GM19438 (cell line): ENCODE data around the gene ACYP2.
"Not testable (repeated sequence)": the region's sequence is repeated elsewhere in the genome, so short reads cannot be mapped to it uniquely, and the experiment has no call there.

ENCODE experiments used
- ATAC-seq: cut with Tn5 transposase; IDR thresholded peaks from one replicate; pipeline ENCODE4 v1.9.1; 2021; ENCODE audit warnings: low read depth; ENCODE audit not compliant: unreplicated experiment

ACYP2 gene

DNA sequence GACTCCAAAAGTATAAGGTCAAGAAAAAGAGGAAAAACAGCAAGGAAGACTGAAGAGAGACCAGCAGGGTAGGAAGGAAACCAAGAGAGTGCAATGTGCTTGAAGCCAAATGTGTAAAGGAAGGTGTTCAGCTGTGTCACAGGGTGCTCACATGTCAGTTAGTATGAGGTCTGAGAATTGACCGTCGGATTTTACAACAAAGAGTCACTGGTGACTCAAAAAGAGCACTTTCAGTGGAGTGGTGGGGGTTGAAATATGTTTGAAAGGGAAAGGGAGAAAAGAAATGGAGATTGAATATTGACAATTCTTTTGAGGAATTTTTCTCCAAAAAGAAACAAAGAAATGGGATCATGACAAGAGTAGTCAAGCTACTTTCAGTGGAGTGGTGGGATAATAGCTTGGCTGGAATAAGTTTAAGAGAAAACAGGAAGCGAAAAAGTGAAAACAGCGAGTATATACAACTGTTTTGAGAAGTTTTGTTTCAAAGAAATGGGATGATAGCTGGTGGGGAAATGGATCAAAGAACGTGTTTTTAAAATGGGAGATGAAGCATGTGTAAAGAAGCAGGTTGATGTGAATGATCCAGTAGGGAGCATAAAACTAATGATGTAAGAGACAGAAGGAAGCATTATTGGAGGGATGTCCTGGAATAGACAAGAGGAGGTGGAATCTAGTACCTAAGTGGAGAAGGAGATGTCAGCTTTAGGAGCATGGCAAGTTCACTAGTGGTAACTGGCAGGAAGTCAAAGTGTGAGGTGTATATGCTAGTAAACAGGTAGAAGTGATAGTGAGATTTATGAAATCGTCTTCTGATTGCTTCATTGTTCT is 144.2 kb downstream of the ACYP2 start:
- no peak for ATAC-seq

DNA sequence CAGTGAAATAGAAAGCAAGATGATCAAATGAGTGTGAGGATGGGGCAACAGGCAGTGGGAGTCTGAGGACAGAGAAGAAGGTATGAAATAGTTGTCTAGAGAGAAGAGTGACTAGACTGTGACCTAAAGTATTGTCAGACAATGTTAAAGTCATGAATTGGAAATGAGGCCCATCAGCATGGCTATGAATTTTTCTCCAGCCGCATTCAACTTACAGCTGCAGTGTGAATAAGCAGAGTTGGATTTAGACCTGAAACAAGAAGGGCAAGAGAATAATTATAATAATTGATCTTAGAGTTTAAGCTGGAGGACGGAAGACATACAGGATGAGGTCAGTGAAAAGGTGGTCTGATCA is 144.8 kb downstream of the ACYP2 start:
- ATAC-seq = no peak

- no peak for ATAC-seq
Observed at GRCh38 chr2:54261537-54261936, 146.1 kb downstream of the ACYP2 start.

DNA sequence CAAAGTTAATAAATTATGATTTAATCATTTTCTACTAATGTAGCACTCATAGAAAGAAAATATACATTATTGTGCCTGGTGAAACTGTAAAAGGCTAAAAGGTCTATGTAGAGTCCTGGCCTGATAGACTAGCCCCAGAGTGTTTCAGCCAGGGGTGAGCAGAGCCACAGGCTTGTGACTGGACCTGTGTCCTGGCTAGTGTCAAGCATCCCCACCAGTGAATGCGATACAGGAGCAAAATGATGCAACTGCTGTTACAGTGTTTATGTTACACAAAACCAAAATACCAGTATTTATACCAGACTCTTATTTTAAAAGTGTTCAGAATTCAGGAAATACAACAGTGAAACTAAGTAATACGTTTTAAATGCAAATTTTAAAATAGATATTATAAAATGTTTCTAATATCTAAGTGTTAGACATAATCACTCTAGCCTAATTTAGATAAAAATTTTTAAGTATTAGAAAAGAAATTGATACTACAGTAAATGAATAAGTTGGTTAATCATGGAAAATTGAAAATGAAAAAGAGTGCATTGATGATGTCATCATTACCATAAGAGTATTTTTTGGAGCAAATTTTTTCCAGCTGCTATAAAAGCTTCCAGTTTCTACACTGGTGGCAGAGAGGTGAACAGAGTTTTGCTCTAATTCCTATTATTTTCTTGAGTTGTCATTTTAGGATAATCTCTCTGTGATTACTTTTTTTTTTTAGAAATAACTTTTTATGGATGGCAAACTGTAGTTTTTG is 146.8 kb downstream of the ACYP2 start:
- no peak for ATAC-seq

DNA sequence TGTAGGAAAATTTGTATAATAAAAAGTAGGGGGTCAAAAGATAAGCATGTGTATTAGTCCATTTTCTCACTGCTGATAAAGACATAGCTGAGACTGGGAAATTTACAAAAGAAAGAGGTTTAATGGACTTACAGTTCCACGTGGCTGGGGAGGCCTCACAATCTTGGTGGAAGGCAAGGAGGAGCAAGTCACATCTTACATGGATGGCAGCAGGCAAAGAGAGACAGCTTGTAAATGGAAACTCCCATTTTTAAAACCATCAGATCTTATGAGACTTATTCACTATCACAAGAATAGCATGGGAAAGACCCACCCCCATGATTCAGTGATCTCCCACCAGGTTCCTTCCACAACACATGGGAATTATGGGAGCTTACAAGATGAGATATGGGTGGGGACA is 149.7 kb downstream of the ACYP2 start:
- ATAC-seq = not testable (repeated sequence)

DNA sequence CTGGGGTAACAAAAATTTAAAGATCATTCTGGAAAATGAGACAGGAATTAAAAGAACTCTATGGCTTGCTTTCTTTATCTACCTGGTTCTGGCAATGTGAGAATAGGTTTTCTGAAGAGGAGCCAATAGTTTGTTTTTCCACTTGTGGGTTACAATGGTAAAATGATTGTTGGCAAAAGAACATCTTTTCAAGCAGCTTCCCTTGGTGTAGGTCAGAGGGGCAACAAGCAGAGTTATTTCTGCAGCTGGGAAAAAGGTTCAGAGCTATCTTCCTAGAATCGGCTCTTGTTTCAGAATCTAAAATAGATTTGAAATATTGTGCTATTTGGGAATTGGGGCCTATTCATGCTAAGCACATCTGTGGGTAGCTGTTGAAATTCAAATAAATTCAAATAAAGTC is 152.2 kb downstream of the ACYP2 start:
- no peak for ATAC-seq

- ATAC-seq = no peak
Observed at GRCh38 chr2:54271189-54271588, 155.8 kb downstream of the ACYP2 start.

GRCh38 chr2:54271843-54272627 is 156.6 kb downstream of the ACYP2 start:
- ATAC-seq = peak; percentile 96

- no peak for ATAC-seq
Observed at GRCh38 chr2:54274781-54275242, 159.4 kb downstream of the ACYP2 start.

DNA sequence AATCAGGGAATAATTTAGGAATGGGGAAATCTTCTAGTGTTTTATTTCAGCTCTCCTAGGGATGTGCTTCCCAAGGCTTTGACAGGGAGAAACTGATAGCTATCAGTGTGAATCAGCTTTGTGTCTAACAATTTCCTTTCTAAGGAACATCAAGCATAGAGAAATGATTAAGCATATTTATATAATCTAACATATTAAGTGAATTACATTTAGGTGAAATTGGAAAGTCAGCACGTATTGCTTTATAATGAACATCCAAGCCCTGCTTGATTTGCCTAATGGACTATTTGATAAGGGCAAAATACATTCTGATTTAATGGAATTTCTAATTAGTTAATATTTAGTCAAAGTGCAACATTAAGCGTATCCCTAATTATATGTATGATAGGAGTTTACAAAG is 160.1 kb downstream of the ACYP2 start:
- ATAC-seq = no peak

DNA sequence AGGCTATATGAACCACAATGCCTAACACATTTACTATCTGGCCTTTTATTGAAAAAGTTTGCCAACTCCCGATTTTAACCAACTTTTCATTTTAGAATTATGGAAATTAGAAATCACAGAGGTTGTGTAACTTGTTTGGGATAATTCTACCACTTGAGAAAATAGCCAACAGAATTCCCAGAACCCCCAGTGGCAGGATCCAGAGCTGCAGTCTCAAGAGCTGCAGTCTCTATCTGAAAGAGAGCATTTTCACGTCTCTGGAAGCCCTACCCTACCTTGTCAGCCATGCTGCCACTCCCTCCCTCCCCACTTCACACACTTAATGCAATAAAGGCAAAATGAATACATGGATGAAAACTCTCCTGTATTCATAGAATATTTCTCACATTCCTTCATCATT is 164.0 kb downstream of the ACYP2 start:
- no peak for ATAC-seq

GRCh38 chr2:54284826-54285225 is 169.4 kb downstream of the ACYP2 start:
- ATAC-seq = no peak

DNA sequence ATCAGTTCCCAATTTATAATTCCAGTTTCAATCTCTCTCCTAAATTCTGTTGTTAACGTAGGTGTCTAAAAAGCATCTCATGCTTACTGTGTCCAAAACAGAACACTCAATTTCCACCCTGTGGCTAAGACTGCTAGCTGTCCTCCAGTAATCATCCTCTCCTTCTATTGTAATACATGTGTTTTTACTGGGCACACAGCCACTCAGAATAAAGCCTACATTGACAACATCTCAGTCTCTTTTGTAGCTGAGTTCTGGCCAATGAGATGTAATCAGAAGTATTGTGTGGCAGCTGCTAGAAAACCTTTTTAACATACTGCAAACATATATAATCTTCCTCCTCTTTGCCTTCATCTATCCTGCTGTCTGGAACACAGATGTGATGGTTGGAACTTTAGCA is 170.0 kb downstream of the ACYP2 start:
- ATAC-seq = no peak

GRCh38 chr2:54287532-54287931 is 172.1 kb downstream of the ACYP2 start:
- no peak for ATAC-seq

DNA sequence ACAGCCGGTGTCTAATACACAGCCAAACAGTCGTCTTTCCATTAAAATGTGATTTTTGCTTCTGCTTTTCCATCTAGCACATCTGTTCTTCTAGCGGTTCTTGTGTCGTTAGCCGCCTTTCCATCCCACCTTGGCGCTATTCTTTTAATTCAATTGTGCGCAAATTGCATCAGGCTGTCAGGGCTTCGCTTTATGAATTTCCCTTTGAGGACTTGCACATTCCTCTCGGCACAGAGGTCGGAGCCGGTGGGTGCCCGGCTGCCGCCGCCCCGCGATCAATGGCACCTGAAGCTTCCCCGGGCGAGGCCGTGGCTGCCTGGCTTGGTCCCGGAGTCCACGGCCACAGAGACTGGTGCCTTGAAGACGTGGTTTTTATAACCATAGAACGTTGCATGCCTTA is 174.5 kb downstream of the ACYP2 start:
- no peak for ATAC-seq

DNA sequence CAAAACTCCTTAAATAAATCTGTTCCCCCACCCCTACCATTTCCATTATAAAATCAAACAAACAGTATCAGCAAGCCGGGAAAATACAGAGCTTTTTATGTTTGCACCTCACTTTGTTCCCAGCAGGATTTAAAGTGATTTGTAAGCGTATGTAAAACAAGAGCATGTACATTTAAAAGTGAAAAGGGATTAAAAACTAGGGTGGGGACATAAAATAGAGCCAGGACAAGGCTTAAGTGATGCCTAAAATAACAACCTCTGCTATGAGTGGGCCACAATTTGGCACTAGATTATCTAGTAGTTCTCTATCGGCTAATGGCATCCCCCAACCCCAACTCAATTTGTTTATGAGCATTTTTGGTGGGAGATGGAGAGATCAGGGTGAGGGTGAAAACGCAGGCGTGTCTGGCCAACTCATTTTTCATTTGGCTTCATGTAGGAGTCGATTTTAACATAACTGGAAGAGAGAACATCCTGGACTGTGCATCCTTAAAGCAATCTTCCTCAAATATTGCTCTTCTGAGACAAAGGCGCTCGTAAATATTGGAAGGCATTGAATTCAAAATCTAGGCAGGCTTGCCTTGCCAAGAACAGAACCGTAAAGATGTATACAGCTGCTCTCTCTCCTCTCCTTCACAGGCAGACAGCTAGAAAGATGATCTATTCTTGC is 175.1 kb downstream of the ACYP2 start:
- ATAC-seq = no peak

- ATAC-seq = not testable (repeated sequence)
Observed at GRCh38 chr2:54294665-54295064, 179.2 kb downstream of the ACYP2 start.

DNA sequence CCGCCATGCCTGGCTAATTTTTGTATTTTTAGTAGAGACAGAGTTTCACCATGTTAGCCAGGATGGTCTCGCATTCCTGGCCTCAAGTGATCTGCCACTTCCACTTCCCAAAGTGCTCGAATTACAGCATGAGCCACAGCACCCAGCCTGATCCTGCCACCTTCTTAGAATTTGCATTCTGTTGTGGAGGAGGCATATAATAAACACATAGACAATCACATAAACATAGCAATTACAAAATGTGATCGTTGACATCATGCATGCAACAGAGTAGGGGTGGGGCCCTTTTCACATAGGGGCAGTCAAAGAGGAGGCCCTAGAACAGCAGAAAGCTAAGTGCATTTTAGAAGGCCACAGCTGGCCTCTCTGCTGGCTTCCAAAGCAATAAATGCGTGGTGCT is 180.5 kb downstream of the ACYP2 start:
- ATAC-seq = no peak

- ATAC-seq = no peak
Observed at GRCh38 chr2:54298514-54298913, 183.1 kb downstream of the ACYP2 start.

- no peak for ATAC-seq
Observed at GRCh38 chr2:54303631-54304030, 188.2 kb downstream of the ACYP2 start.

- no peak for ATAC-seq
Observed at GRCh38 chr2:54306556-54306955, 191.1 kb downstream of the ACYP2 start.
